Ectodermal cell (in vitro differentiated cells): Measurements from ENCODE around the gene WASHC2A.
"Not testable (repeated sequence)": the region's sequence is repeated elsewhere in the genome, so short reads cannot be mapped to it uniquely, and the experiment has no call there.

Experiments
- H3K27ac ChIP-seq: 2 replicates; pipeline ENCODE4 v1.7.0; 2013; ENCODE audit warnings: mild to moderate bottlenecking, low read depth, low read length; ENCODE audit not compliant: insufficient read depth, poor library complexity, severe bottlenecking
- H3K27me3 ChIP-seq: 2 replicates; pipeline ENCODE4 v1.7.0; 2013; ENCODE audit warnings: mild to moderate bottlenecking, low read length; ENCODE audit not compliant: insufficient read depth, control insufficient read depth, poor library complexity, severe bottlenecking
- H3K36me3 ChIP-seq: one replicate; pipeline ENCODE4 v1.7.0; 2013; ENCODE audit warnings: low read length; ENCODE audit not compliant: control insufficient read depth, insufficient read depth
- H3K4me1 ChIP-seq: one replicate; pipeline ENCODE4 v1.7.0; 2013; ENCODE audit warnings: low read length; ENCODE audit not compliant: control insufficient read depth, insufficient read depth
- H3K4me3 ChIP-seq: 2 replicates; pipeline ENCODE4 v1.7.0; 2013; ENCODE audit warnings: low read depth, low read length, control low read depth; ENCODE audit not compliant: insufficient read depth
- H3K9me3 ChIP-seq: 2 replicates; pipeline ENCODE4 v1.7.0; 2013; ENCODE audit warnings: mild to moderate bottlenecking, low read length, moderate library complexity; ENCODE audit not compliant: control insufficient read depth
- WGBS, 2 experiments: methylation state at CpG; one replicate each; pipeline ENCODE4 v1.1.7; 2013; ENCODE audit warnings: missing lambda C conversion rate in 2 of 2; 5-methylcytosine and 5-hydroxymethylcytosine counted together

WASHC2A gene

DNA sequence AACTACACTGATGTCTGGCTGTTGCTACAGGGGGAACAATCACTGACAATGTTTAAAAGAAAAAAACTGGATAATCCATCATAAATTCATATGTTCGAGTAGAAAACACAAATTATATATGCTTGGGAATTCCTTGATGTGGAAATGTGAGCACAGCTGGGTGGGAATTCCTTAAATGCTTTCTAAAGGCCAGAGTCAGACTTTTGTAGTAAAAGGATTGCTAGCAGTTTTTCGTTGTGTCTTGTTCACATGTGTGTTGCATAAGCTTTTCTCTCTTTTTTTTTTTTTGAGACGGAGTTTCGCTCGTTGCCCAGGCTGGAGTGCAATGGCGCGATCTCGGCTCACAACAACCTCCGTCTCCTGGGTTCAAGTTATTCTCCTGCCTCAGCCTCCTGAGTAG is 21.3 kb upstream of the WASHC2A start:
- not testable (repeated sequence) for H3K4me3 ChIP-seq, H3K36me3 ChIP-seq, H3K27ac ChIP-seq, H3K9me3 ChIP-seq, H3K4me1 ChIP-seq, H3K27me3 ChIP-seq
- WGBS, 2 experiments: 76 to 82% methylated on average over 9 of the region's 9 CpGs

DNA sequence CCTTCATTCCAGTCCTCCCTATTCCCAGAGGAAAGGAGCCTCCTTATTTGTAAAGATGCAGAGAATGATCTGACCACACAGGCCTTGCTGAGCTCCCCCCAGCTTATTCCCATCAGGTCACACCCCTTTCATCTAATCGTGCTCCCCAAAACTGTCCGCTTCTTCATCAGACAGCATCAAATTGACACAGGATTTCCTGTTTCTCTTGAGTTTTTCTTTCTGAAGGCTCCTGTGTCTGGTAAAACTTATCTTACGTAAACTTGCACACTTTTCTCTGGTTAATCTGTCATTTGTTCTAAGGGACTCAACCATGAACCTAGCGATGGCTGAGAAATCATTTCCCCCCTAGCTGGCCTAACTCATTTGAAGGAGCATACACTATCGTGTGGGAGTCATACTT is 20.2 kb upstream of the WASHC2A start:
- not testable (repeated sequence) for H3K27me3 ChIP-seq, H3K4me1 ChIP-seq, H3K4me3 ChIP-seq, H3K9me3 ChIP-seq, H3K27ac ChIP-seq, H3K36me3 ChIP-seq
- WGBS, 2 experiments: 91 to 93% methylated on average over 2 of the region's 5 CpGs

DNA sequence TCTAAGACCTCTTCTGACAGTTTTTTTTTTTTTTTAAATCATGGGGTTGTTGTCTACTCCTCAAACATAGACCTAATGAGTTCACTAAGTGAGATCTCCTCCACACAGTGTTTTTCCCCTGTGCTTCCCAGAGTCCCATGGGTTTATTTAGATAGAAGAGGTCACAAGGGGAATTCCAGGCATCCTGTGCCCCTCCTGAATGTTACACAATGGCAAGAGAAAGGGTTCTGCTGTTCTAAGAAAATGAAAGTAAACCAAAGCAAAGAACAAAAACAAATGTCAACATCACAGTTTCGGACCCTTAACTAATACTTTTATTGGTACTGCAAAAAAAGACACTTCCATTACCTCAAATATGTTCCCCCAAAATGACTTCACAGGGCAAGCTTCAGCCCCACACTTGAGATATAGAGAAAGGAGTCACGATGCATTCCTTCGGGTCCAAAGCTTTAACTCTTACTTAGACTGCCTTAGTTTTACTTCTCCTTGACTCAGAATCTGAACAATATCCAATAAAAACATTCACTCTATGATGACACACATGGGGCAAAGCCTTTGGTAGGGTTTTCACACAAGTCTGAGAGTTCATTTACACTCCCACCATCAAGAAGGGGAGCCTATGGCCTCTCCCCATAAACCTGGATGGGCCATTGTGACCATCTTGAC is 15.6 kb upstream of the WASHC2A start:
- H3K36me3 ChIP-seq, H3K9me3 ChIP-seq, H3K27me3 ChIP-seq, H3K27ac ChIP-seq, H3K4me1 ChIP-seq, H3K4me3 ChIP-seq: not testable (repeated sequence)
- 93 to 95% methylated on average over 3 of the region's 3 CpGs for WGBS, 2 experiments

DNA sequence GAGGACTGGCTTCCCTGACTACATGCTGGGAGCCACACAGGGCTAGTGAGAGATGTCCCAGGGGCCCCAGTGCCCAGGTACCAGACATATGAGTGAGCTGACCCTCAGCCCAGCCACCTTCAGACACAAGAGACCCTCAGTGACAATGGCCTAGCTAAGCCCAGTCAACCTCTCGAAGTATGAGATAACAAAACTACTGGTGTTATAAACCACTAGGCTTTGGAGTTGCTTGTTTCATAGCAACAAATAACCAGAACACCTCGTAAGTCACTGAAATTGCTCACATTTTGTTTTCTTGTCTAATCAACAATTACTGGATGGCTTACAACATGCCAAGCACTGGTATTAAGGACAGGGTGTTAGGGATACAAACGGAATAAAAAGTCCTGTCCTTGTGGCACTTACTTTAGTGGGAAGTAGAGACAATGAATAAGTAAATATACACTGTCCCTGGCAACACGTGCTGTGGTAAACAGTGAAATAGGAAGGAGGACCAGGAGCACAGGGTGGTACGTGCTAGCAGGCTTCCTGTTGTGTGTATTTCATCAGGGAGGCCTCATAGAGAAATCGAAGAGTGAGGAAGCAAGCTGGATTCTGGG is 14.9 kb upstream of the WASHC2A start:
- not testable (repeated sequence) for H3K36me3 ChIP-seq, H3K4me3 ChIP-seq, H3K4me1 ChIP-seq, H3K27ac ChIP-seq, H3K27me3 ChIP-seq, H3K9me3 ChIP-seq
- WGBS, 2 experiments: 68 to 71% methylated on average over 4 of the region's 6 CpGs

DNA sequence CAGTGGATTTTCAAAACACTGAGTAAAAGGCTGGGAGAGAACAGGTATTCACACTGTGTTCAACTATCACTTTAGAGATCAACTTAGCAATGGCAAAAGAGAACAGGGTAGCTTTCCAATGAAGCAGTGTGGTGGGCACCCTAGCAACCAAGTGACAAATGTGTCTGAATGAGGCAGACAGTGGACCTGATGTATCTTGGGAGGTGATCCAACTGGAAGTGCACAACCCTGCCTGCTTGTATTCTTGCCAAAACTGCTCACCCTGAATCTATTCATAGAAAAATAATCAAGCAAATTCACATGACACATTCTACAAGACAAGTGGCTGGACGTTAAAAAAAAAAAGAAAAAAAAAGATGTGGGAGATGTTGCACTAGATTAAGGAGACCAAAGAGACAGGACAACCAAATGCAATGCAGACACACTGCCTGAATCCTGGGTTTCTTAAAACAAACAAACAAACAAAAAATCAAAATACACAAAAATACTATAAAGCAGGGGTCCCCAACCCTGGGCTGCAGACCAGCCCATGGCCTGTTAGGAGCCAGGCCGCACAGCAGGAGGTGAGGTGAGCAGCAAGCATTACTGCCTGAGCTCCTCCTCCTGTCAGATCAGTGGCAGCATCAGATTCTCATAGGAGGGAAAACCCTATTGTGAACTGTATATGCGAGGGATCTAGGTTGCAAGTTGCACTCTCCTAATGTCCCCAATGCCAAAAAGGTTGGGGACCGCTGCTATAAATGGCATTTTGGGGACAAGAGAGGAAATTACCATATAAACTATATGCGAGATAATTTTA is 12.1 kb upstream of the WASHC2A start:
- 84 to 85% methylated on average over 3 to 4 of the region's 5 CpGs for WGBS, 2 experiments
- not testable (repeated sequence) for H3K4me1 ChIP-seq

DNA sequence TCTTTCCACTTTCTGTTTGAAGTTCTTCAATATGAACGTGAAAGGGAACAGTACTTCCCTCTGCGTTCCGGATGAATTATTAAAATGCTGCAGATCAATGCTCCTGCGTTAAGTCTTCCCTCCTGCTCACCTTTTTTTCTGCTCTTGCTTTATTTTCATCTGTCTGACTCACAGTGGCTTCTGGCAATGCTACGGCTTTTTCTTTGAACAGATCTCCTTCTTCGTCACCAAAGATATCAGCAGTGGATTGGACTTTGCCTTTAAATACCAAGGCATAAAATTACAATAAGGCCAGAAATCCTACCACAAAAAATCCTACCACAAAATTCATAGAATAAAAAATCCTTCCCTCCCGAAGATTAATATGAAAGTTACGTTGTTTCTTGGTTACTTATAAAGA is 11.1 kb upstream of the WASHC2A start:
- not testable (repeated sequence) for H3K9me3 ChIP-seq, H3K4me3 ChIP-seq, H3K27me3 ChIP-seq, H3K4me1 ChIP-seq, H3K27ac ChIP-seq, H3K36me3 ChIP-seq
- WGBS, 2 experiments: 82 to 94% methylated on average over 4 of the region's 8 CpGs

More for the DNA sequence above, 12.1 kb upstream of the WASHC2A start:
- not testable (repeated sequence) for H3K36me3 ChIP-seq, H3K9me3 ChIP-seq, H3K27ac ChIP-seq, H3K27me3 ChIP-seq, H3K4me3 ChIP-seq

DNA sequence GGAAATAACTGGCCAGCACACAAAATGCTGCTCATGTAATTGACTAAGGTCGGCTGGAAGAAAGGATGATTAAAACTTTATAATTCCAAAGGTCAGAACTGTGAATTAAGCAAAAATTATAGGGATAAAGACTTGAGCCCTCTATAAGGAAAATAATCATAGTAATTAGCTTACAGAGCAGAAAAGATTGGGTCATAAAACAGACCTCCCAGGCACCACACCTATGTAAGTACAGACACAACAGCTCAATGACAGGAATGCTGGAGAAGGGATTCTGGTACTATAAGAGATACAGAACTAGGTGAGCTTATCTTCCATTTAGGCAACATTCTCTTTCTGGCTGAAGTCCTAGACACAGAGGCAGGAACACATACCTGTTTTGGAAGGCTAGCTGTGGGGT is 9.0 kb upstream of the WASHC2A start:
- not testable (repeated sequence) for H3K27ac ChIP-seq, H3K36me3 ChIP-seq, H3K4me1 ChIP-seq, H3K4me3 ChIP-seq, H3K9me3 ChIP-seq
- H3K27me3 ChIP-seq: peaks cover 11% of the 10 kb centered on the region
- 93 to 100% methylated on average over 1 of the region's 1 CpG for WGBS, 2 experiments

DNA sequence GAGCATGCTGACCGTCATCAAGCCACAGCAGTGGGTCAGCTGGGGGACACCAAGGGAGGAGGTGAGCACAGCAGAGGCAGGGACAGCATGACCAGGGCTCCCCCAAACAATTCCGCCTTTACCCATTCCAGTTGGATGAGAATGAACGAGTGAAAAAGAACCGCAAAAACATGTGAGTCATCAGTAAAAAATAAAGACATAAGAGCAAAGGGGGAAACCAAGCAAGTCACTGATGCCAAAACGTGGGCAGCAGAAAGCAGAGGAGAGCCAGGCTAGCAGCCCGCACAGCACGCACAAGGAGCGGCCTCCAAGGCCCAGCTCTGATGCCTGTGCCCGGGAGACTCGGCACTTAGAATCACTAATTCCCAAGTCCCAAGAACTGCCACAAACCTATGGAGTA is 7.8 kb upstream of the WASHC2A start:
- WGBS, 2 experiments: 83 to 85% methylated on average over 8 to 9 of the region's 10 CpGs
- H3K27ac ChIP-seq, H3K36me3 ChIP-seq, H3K9me3 ChIP-seq, H3K4me3 ChIP-seq, H3K4me1 ChIP-seq: not testable (repeated sequence)
- peaks cover 15% of the 10 kb centered on the region for H3K27me3 ChIP-seq

DNA sequence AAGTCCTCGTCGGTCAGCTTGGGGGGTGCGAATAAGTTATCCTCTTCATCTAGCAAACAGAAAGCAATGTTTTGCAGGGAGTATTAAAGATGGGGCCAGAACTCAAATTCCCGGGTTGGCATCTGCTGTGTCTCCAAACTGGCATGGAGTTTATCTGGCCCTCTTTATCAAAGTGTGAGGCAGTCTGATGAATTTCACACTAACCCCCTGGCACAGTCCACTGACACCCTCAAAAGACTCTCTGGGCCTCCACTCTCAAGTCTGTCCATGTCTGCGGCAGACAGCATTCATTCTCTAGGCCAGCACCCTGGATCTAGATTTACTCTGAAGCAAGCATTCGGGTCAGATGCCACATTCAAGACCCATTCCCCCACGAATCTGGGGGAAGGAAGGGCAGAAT is 6.2 kb upstream of the WASHC2A start:
- 76 to 83% methylated on average over 4 of the region's 7 CpGs for WGBS, 2 experiments
- H3K4me3 ChIP-seq, H3K27ac ChIP-seq, H3K4me1 ChIP-seq, H3K9me3 ChIP-seq, H3K36me3 ChIP-seq: not testable (repeated sequence)
- H3K27me3 ChIP-seq: peaks cover 15% of the 10 kb centered on the region

DNA sequence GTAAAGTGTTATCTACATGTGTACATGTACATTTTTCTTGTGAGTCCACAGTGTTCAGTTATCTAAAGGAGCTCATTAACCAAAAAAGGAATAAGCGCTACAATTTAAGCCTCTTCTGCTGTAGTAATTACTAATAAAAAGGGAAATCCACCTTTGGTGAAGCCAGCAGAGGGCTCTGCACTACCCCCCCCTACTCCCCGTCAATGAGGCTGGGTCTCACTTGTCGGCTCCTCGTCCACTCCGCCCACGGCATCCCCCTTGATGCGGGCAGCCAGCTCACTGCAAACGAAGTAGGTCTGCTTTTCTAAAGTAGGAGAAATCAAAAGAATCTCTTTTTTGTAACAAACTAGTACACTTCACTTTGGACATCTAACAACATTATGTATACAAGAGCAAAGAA is 4.7 kb upstream of the WASHC2A start:
- H3K27me3 ChIP-seq: peaks cover 15% of the 10 kb centered on the region
- 3 to 14% methylated on average over 7 to 8 of the region's 8 CpGs for WGBS, 2 experiments
- H3K9me3 ChIP-seq: no peaks in the 10 kb centered on the region
- H3K36me3 ChIP-seq: no peaks in the 10 kb centered on the region
- H3K27ac ChIP-seq: no peak overlapping the region
- no peaks in the 10 kb centered on the region for H3K4me1 ChIP-seq
- H3K4me3 ChIP-seq: no peak overlapping the region
